Type B pancreatic cell (in vitro differentiated cells): Measurements from ENCODE around the gene BNIP1. TPM values are rescaled to one million over a fixed set of nuclear protein-coding genes. Genes with fewer than 3 reads are reported as not detected.

Experiments
- DNase-seq: peaks from one replicate; pipeline ENCODE4 v3.0.0; 2021; ENCODE audit warnings: mixed read lengths; ENCODE audit not compliant: unreplicated experiment; ENCODE audit errors: extremely low spot score
- H3K27ac Mint-ChIP-seq: 2 replicates; pipeline ENCODE4 v1.8.0; 2021; ENCODE audit warnings: mild to moderate bottlenecking, mixed read lengths
- H3K27me3 Mint-ChIP-seq: 2 replicates; pipeline ENCODE4 v1.8.0; 2021; ENCODE audit warnings: mixed read lengths
- H3K36me3 Mint-ChIP-seq: 2 replicates; pipeline ENCODE4 v1.8.0; 2021; ENCODE audit warnings: mixed read lengths
- H3K4me1 Mint-ChIP-seq: one replicate; pipeline ENCODE4 v1.8.0; 2021; ENCODE audit warnings: mixed read lengths; ENCODE audit not compliant: unreplicated experiment
- H3K4me3 Mint-ChIP-seq: 2 replicates; pipeline ENCODE4 v1.8.0; 2021; ENCODE audit warnings: mild to moderate bottlenecking, mixed read lengths
- H3K9me3 Mint-ChIP-seq: 2 replicates; pipeline ENCODE4 v1.8.0; 2021; ENCODE audit warnings: mixed read lengths
- total RNA-seq: library from RNA; stranded (reverse); gene quantifications from 2 replicates; pipeline ENCODE4 v1.2.1, GENCODE V29; 2021; ENCODE audit warnings: low replicate concordance
- TF ChIP-seq, protein P1 (sequence below): fragments of 200-600 bp; sonication (generic); conservative IDR thresholded peaks from 2 replicates; pipeline ENCODE4 v1.5.0; 2021; ENCODE audit warnings: antibody characterized with exemption, mild to moderate bottlenecking

BNIP1 gene
- total RNA-seq, 1 donor from 2014 or later, result 9.0 TPM

DNA sequence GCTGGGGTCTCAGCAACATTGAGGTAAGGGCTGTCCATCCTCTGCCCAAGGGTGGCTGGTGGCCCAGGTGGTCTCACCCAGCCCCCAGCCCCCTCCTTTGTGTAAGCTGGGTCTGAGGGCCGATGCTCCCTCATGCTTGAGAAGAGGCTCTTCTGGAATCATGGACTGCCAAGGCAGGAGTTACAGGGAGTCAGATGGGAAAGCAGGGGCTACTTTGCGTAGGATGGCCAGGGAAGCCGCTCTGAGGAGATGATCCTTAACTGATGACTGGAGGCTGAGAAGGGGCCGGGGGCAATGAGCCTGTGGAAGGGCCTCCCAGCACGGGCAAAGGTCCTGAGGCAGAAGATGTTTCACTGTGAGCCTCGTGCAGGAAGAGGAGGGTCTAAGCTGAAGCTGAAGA, 67.0 kb downstream of the BNIP1 start:
- H3K27ac Mint-ChIP-seq, result no peak overlapping the region

DNA sequence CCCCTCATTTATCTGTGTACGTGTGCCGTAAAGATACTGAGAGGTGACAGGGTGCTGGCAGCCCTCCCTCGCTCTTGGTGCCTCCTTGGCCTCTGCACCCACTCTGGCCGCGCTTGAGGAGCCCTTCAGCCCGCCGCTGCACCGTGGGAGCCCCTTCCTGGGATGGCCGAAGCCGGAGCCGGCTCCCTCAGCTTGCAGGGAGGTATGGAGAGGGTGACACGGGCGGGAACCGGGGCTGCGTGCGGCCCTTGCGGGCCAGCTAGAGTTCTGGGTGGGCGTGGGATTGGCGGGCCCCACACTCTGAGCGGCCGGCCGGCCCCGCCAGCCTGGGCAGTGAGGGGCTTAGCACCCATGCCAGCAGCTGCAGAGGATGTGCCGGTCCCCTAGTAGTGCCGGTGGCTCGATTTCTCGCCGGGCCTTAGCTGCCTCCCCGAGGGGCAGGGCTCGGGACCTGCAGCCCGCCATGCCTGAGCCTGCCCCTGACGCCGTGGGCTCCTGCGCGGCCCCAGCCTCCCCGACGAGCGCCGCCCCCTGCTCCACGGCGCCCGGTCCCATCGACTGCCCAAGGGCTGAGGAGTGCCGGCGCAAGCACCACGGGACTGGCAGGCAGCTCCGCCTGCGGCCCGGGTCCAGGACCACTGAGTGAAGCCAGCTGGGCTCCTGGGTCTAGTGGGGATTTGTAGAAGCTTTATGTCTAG, 69.1 kb downstream of the BNIP1 start:
- no peak overlapping the region for H3K27ac Mint-ChIP-seq
- TF ChIP-seq, protein P1, sequence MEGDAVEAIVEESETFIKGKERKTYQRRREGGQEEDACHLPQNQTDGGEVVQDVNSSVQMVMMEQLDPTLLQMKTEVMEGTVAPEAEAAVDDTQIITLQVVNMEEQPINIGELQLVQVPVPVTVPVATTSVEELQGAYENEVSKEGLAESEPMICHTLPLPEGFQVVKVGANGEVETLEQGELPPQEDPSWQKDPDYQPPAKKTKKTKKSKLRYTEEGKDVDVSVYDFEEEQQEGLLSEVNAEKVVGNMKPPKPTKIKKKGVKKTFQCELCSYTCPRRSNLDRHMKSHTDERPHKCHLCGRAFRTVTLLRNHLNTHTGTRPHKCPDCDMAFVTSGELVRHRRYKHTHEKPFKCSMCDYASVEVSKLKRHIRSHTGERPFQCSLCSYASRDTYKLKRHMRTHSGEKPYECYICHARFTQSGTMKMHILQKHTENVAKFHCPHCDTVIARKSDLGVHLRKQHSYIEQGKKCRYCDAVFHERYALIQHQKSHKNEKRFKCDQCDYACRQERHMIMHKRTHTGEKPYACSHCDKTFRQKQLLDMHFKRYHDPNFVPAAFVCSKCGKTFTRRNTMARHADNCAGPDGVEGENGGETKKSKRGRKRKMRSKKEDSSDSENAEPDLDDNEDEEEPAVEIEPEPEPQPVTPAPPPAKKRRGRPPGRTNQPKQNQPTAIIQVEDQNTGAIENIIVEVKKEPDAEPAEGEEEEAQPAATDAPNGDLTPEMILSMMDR, result no peak
- H3K9me3 Mint-ChIP-seq, result no peaks in the 10 kb centered on the region
- H3K4me3 Mint-ChIP-seq, result no peak overlapping the region
- DNase-seq, result no peak
- H3K36me3 Mint-ChIP-seq, result no peaks in the 10 kb centered on the region
- peaks cover 47% of the 10 kb centered on the region for H3K27me3 Mint-ChIP-seq
- H3K4me1 Mint-ChIP-seq, result no peaks in the 10 kb centered on the region

More for the DNA sequence above, 67.0 kb downstream of the BNIP1 start:
- no peak for DNase-seq
- no peak overlapping the region for H3K4me3 Mint-ChIP-seq
- TF ChIP-seq, protein P1, result no peak
- no peaks in the 10 kb centered on the region for H3K9me3 Mint-ChIP-seq
- no peaks in the 10 kb centered on the region for H3K36me3 Mint-ChIP-seq
- H3K4me1 Mint-ChIP-seq, result no peaks in the 10 kb centered on the region
- H3K27me3 Mint-ChIP-seq, result peaks cover 53% of the 10 kb centered on the region

Other genes with a start within 250 kb of the BNIP1 start
- gene RPL26L1, start 185.1 kb upstream of the BNIP1 start, total RNA-seq, result 40.4 and 54.2 TPM in 2 replicates
- gene ATP6V0E1, start 160.8 kb upstream of the BNIP1 start, total RNA-seq, result 141 and 227 TPM in 2 replicates
- 11.9 and 15.2 TPM in 2 replicates for gene CREBRF, start 88.2 kb upstream of the BNIP1 start, total RNA-seq
- gene NKX2-5, start 90.7 kb downstream of the BNIP1 start, total RNA-seq, result 1.00 and 3.2 TPM in 2 replicates
- gene STC2, start 183.9 kb downstream of the BNIP1 start, total RNA-seq, result 25.7 and 45.3 TPM in 2 replicates